Chondrocyte (in vitro differentiated cells): ENCODE measurements around the gene RAD51B. TPM values are rescaled to one million over a fixed set of nuclear protein-coding genes. Genes with fewer than 3 reads are reported as not detected.
A peak's percentile ranks its signal among the peaks of the same experiment; 100 is the strongest.

Experiments used
- DNase-seq: peaks from one replicate; pipeline ENCODE4 v3.0.0; 2021; ENCODE audit warnings: mixed read lengths, low spot score
- H3K27ac Mint-ChIP-seq: one replicate; pipeline ENCODE4 v1.8.0; 2021; ENCODE audit warnings: mild to moderate bottlenecking, moderate library complexity, mixed read lengths; ENCODE audit not compliant: unreplicated experiment
- H3K27me3 Mint-ChIP-seq: 2 replicates; pipeline ENCODE4 v1.8.0; 2021; ENCODE audit warnings: low read depth, mixed read lengths
- H3K36me3 Mint-ChIP-seq: 2 replicates; pipeline ENCODE4 v1.8.0; 2021; ENCODE audit warnings: low read depth, mixed read lengths
- H3K4me1 Mint-ChIP-seq: 2 replicates; pipeline ENCODE4 v1.8.0; 2021; ENCODE audit warnings: low read depth, mild to moderate bottlenecking, mixed read lengths
- H3K4me3 Mint-ChIP-seq: one replicate; pipeline ENCODE4 v1.8.0; 2021; ENCODE audit warnings: mild to moderate bottlenecking, moderate library complexity, mixed read lengths; ENCODE audit not compliant: unreplicated experiment
- H3K9me3 Mint-ChIP-seq: 2 replicates; pipeline ENCODE4 v1.8.0; 2021; ENCODE audit warnings: low read depth, mixed read lengths
- CTCF ChIP-seq: fragments of 200-600 bp; sonication (generic); IDR thresholded peaks from 2 replicates; pipeline ENCODE4 v1.5.0; 2021; ENCODE audit warnings: antibody characterized with exemption, mild to moderate bottlenecking, moderate library complexity
- total RNA-seq: library from RNA; stranded (reverse); gene quantifications from 3 replicates; pipeline ENCODE4 v1.2.1, GENCODE V29; 2021

The RAD51B gene
- total RNA-seq, 1 donor from 2014 or later = 8.2 TPM

- DNase-seq = no peak
- TF ChIP-seq CTCF = no peak
- Mint-ChIP-seq H3K4me1 (peaks cover 13% of the 10 kb centered on the region), H3K27ac (no peak overlapping the region), H3K36me3 (peaks cover 1% of the 10 kb centered on the region), H3K27me3 (no peaks in the 10 kb centered on the region), H3K4me3 (no peak overlapping the region), H3K9me3 (no peaks in the 10 kb centered on the region)
Measured at GRCh38 chr14:68471964-68472508, 652.5 kb downstream of the RAD51B start.

GRCh38 chr14:68473069-68473468 is 653.5 kb downstream of the RAD51B start:
- DNase-seq = no peak
- peaks cover 13% of the 10 kb centered on the region for H3K4me1 Mint-ChIP-seq
- peaks cover 1% of the 10 kb centered on the region for H3K36me3 Mint-ChIP-seq
- no peak overlapping the region for H3K4me3 Mint-ChIP-seq
- no peak for TF ChIP-seq CTCF
- H3K9me3 Mint-ChIP-seq = no peaks in the 10 kb centered on the region
- no peaks in the 10 kb centered on the region for H3K27me3 Mint-ChIP-seq
- H3K27ac Mint-ChIP-seq = no peak overlapping the region

- Mint-ChIP-seq H3K9me3 (no peaks in the 10 kb centered on the region), H3K36me3 (peaks cover 1% of the 10 kb centered on the region), H3K27ac (no peak overlapping the region), H3K4me1 (peaks cover 13% of the 10 kb centered on the region), H3K4me3 (no peak overlapping the region), H3K27me3 (no peaks in the 10 kb centered on the region)
- no peak for TF ChIP-seq CTCF
- no peak for DNase-seq
Measured at GRCh38 chr14:68473794-68474193, 654.2 kb downstream of the RAD51B start.

- Mint-ChIP-seq H3K27ac (no peak overlapping the region), H3K27me3 (no peaks in the 10 kb centered on the region), H3K4me1 (peaks cover 13% of the 10 kb centered on the region), H3K9me3 (no peaks in the 10 kb centered on the region), H3K4me3 (no peak overlapping the region), H3K36me3 (peaks cover 1% of the 10 kb centered on the region)
- TF ChIP-seq CTCF = no peak
- DNase-seq = no peak
Measured at GRCh38 chr14:68474741-68475140, 655.2 kb downstream of the RAD51B start.

GRCh38 chr14:68475802-68476201 is 656.2 kb downstream of the RAD51B start:
- TF ChIP-seq CTCF = no peak
- H3K4me1 Mint-ChIP-seq = peaks cover 13% of the 10 kb centered on the region
- peaks cover 1% of the 10 kb centered on the region for H3K36me3 Mint-ChIP-seq
- H3K27ac Mint-ChIP-seq = peak overlapping the region; percentile 45
- H3K9me3 Mint-ChIP-seq = no peaks in the 10 kb centered on the region
- DNase-seq = no peak
- no peaks in the 10 kb centered on the region for H3K27me3 Mint-ChIP-seq
- no peak overlapping the region for H3K4me3 Mint-ChIP-seq
